ENCODE results near the gene IRX6.

The IRX6 gene

GRCh38 chr16:55323637-55324271 is at the start of gene IRX6:
IRX6 (plus strand) TSS chr16:55324203; CDS start chr16:55325092, 889 bp downstream.
- DNase-seq, result no peak

GRCh38 chr16:55274391-55274790 is 49.6 kb upstream of the IRX6 start:
- DNase-seq, result no peak

- DNase-seq, result no peak
Observed at GRCh38 chr16:55275167-55275566, 48.8 kb upstream of the IRX6 start.

DNA sequence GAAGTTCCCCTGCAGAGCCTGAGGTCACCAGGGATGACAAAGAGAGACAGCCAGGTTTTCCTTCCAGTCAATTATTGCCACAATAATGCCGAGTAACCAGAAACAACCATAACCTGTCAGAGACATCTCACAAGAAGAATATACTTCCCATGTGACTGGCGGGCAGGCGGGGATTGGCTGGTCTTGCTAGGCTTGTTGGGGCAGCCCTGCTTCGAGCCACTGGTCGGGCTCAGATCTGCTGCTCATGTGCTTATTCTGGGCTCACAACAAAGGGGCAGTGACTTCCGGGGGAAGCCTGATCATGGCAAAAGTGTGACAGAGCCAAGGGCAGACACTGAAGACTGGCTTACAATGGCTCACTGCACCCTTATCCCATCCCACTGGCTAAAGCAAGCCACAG is 48.1 kb upstream of the IRX6 start:
- no peak for DNase-seq

DNA sequence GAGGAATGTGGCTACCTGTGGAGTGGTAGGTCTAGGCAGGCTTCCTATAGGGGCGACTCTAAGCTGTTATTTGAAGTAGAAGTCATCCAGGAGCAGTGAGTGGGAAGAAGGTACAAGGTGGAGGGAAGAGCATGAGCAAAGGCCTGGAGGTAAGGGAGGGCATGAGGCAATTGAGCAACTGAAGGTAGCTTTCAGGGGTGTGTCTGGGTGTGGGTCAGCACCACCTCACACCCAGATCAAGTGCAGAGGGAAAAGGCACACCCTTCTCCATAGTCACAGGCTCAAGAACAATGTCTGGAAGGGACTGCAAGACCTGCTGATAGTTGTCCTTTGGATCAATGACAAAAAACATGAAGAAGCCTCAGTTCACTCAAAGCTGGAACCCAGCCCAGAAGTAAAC is 46.5 kb upstream of the IRX6 start:
- DNase-seq, result no peak

GRCh38 chr16:55279598-55279997 is 44.4 kb upstream of the IRX6 start:
- no peak for DNase-seq

GRCh38 chr16:55280587-55280986 is 43.4 kb upstream of the IRX6 start:
- DNase-seq, result no peak

DNA sequence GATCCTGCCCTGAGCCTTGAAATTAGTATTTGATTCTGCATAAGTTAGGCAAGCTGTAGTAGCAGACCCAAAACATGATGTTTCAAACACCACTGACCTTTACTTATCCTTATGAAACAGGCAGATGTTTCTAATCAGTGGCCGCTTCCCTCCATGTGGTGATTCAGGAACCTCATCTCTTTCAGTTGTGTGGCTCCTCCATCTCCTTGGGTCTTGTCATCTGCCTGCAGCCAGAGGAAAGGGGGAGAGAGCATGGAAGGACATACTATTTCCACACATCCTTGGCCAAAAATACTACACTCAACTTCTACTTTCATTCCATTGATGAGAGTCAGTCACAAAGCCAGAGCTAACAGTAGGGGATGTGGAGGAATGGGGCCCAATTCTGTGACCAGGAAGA is 41.6 kb upstream of the IRX6 start:
- DNase-seq, result no peak

DNA sequence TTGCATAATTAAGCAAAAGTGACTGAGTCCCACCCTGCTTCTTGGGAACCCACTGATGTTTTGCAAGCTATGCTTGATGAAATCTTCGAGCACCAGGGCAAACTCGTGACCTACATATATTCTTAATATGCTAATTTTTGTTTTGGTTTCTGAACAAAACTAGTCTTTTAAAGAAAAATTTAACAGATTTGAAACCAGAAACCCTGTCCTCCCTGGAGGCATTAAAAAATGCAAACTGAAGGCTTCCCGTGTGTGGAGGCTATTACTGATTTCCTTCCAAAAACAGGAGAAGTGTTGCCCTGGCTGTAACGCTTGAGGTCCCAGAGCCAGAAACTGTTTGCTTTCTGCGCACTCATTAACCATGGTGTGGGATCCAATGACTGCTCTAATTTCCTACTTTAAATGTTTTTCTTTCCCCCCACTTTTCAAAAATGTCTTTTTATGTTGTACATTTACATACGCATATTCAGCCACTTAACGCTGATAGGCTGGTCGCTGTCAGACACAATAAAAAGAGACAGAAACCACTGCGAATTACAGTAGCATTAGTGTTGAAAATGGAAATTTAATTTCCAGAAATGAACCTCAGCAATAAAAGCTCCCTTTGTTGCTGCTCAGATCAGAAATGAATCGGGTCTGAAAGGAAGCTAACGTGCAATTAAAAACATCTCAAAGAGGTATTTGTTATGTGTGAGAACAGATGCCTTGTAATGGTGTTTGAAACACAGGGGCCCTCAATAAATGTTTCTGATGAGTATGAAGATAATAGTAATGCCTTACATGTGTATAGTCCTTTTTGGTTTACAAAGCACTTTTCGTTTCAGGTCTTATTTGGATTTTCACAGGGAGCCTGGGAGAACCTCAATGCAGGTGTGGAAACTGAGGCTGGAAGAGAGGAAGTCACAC is 39.9 kb upstream of the IRX6 start:
- no peak for DNase-seq

DNA sequence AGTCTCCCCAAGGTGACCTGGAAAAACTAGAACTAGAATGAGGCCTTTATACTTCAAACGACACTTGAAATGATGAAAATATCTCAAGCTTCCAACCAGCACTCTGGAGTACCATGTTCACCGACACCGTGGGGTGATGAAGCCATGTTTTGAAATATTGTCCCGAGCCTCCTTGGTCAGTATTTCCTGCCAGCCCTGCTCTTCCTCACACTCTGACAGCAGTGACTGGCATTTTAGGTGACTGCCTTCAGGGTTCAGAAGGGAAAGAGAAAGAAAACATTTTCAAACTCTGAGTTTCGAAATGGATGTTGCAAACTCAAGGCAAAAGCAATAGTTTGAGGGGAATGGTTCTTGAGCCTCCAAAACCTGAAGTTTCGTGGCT is 39.3 kb upstream of the IRX6 start:
- DNase-seq, result no peak

GRCh38 chr16:55285586-55285985 is 38.4 kb upstream of the IRX6 start:
- DNase-seq, result no peak

GRCh38 chr16:55289353-55289752 is 34.6 kb upstream of the IRX6 start:
- DNase-seq, result no peak

DNA sequence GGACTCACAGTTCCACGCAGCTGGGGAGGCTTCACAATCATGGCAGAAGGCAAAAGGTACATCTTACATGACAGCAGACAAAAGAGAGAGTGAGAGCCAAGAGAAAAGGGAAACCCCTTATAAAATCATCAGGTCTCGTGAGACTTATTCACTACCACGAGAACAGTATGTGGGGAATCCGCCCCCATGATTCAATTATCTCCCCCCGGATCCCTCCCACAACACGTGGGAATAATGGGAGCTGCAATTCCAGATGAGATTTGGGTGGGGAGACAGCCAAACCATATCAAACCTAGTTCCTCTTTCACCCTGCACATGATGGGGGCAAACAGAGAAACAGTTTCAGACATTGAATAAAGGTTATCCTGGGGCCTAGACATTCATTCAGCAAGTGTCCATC is 32.2 kb upstream of the IRX6 start:
- no peak for DNase-seq

DNA sequence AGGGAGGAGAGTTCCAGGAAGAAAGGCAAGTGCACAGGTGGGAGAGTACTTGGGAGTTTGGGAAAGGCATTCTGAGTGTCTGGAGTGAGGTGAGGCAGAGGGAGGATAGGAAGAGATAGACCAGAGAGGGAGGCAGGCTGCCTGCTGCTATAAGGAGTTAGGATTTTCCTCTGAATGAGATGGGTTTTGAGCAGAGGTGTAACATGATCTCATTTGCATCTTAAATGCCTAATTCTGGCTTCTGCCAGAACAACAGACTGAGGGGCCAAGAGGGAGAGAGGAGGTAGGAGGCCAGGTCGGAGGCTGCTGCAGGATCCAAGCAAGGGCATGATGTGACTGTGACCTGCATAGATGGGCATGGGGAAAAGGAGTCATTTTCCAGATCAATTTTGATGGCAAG is 31.5 kb upstream of the IRX6 start:
- no peak for DNase-seq

- no peak for DNase-seq
Observed at GRCh38 chr16:55294129-55294528, 29.9 kb upstream of the IRX6 start.

GRCh38 chr16:55294931-55295342 is 29.1 kb upstream of the IRX6 start:
- no peak for DNase-seq

- no peak for DNase-seq
Observed at GRCh38 chr16:55297062-55297909, 26.7 kb upstream of the IRX6 start.

DNA sequence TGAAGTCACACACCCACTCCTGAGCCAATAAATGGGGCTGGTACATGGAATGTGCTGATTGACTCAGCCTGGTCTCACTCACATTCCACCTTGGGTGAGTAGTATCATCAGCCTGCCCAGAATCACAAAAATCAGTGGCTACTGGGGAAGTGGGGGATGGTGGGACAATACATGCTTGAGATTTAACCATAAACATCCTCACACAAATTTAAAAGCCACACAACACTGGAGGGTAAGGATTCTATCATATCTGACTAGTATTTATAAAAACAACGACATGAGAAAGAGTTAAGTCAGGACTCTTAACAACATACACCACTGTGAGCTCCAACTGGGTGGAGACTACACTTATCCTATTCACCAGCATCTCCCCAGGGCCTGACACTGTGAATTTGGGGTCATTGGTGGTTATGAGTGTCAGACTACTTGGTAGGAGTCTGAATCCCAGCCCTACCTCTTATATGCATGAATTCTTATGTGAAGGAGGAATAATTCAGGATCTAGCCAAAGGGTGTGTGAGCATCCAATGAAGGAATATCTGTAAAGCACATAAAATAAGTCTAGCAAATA is 26.0 kb upstream of the IRX6 start:
- DNase-seq, result no peak

DNA sequence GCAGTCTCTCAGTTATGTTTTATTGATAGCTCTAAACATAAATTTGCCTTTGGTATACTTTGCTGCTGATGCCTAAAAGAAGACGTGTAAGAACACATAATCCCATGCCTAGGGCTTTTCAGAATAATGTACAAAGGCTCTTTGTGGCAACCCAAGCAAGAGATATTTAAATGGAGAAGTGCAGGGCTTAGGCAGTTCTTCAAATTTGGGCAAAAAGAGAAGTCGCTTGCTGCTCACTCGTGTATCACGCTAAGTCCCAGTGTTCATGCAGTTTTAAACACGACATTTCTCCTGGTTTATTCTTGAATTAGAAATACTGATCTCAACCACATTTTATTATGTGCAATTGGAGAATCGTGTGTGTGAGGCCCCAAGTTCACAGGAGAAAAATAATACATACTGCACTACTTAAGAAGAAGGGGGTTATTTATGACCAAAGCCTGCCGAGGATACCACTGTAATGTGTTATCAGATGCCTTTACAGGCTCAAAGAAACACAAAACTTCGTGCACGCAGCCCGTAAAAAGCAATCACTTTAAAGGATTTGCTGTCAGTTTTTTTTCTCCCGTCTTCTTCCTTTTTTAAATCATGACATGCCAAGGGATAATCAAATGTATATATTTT is 22.5 kb upstream of the IRX6 start:
- DNase-seq, result no peak

GRCh38 chr16:55302635-55303034 is 21.4 kb upstream of the IRX6 start:
- DNase-seq, result no peak

DNA sequence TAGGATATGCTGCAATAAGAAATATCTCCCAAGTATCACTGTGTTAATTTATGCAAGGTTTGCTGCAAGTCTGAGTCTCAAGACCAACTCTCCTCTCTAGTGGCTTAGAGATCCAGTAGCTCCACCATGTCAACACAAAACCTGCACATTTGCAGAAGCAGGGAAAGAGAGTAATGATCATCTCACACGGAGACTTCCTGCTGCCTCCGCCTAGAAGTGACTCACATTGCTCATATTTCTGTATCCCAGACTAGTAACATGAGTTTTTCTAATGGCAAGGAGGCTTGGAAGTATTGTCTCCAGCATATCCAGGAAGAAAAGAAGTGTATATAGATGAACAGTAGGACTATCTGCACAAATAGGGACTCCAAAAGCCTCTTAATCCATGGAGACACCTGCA is 15.0 kb upstream of the IRX6 start:
- no peak for DNase-seq

DNA sequence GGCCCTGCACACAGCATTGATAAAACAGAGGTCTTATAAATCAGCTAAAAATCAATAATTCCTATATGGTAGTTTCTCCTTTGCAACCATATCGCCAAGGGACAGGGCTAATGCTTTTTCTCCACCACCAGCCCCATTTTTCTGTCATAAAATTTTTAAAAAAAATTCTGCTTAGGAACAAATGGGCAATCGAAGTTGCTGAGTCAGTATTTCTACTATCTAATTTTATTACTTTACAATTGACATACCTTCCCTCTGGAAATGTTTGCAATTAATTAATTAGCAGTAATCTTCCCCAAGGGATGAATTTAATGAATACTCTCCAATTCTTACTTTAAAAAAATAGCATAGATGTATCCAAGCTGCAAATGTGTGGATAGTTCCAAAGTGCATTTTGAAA is 1.7 kb upstream of the IRX6 start:
- no peak for DNase-seq

Data from cortex of kidney (tissue), 1 donor.